HG03571 (cell line): Measurements from ENCODE around the gene PRSS2.

Experiments used
- ATAC-seq: cut with Tn5 transposase; IDR thresholded peaks from one replicate; pipeline ENCODE4 v1.9.1; 2021; ENCODE audit not compliant: unreplicated experiment

Gene PRSS2

GRCh38 chr7:142800088-142800487 is 29.3 kb downstream of the PRSS2 start:
- ATAC-seq, result no peak

GRCh38 chr7:142800699-142801260 is 30.0 kb downstream of the PRSS2 start:
- no peak for ATAC-seq

GRCh38 chr7:142801601-142802295 is 31.0 kb downstream of the PRSS2 start:
- ATAC-seq, result no peak

- no peak for ATAC-seq
These were observed 31.5 kb downstream of the PRSS2 start for GRCh38 chr7:142802301-142802700.

GRCh38 chr7:142803901-142804300 is 33.1 kb downstream of the PRSS2 start:
- no peak for ATAC-seq

GRCh38 chr7:142804728-142805207 is 34.0 kb downstream of the PRSS2 start:
- no peak for ATAC-seq

GRCh38 chr7:142805350-142806021 is 34.7 kb downstream of the PRSS2 start:
- ATAC-seq, result no peak

- no peak for ATAC-seq
These were observed 35.2 kb downstream of the PRSS2 start for GRCh38 chr7:142806022-142806356.

- ATAC-seq, result no peak
These were observed 36.2 kb downstream of the PRSS2 start for GRCh38 chr7:142806957-142807356.

- ATAC-seq, result no peak
These were observed 37.2 kb downstream of the PRSS2 start for GRCh38 chr7:142807855-142808460.

- peak; percentile 21 for ATAC-seq
These were observed 37.7 kb downstream of the PRSS2 start for GRCh38 chr7:142808461-142808801.

GRCh38 chr7:142808802-142809583 is 38.2 kb downstream of the PRSS2 start:
- ATAC-seq, result peak; percentile 93

- no peak for ATAC-seq
These were observed 38.9 kb downstream of the PRSS2 start for GRCh38 chr7:142809671-142810070.

- ATAC-seq, result no peak
These were observed 40.5 kb downstream of the PRSS2 start for GRCh38 chr7:142811154-142811737.

- no peak for ATAC-seq
These were observed 41.9 kb downstream of the PRSS2 start for GRCh38 chr7:142812437-142813215.

- ATAC-seq, result no peak
These were observed 42.5 kb downstream of the PRSS2 start for GRCh38 chr7:142813226-142813625.

- ATAC-seq, result no peak
These were observed 42.9 kb downstream of the PRSS2 start for GRCh38 chr7:142813699-142814098.

GRCh38 chr7:142814451-142814850 is 43.7 kb downstream of the PRSS2 start:
- no peak for ATAC-seq

GRCh38 chr7:142815134-142815533 is 44.4 kb downstream of the PRSS2 start:
- no peak for ATAC-seq

GRCh38 chr7:142817506-142817905 is 46.7 kb downstream of the PRSS2 start:
- ATAC-seq, result no peak
